SK-N-DZ (cell line): Measurements from ENCODE around the gene KCTD6.
A peak's percentile ranks its signal among the peaks of the same experiment; 100 is the strongest.
"Not testable (repeated sequence)": the region's sequence is repeated elsewhere in the genome, so short reads cannot be mapped to it uniquely, and the experiment has no call there.

Experiments used
- DNase-seq: peaks from one replicate; pipeline ENCODE4 v3.0.0-alpha.2; 2015; ENCODE audit warnings: low spot score

Gene KCTD6

GRCh38 chr3:58522759-58523425 lies 31.0 kb downstream of the KCTD6 start:
- DNase-seq: no peak

- DNase-seq: no peak
Observed at GRCh38 chr3:58524326-58524888, 32.5 kb downstream of the KCTD6 start.

DNA sequence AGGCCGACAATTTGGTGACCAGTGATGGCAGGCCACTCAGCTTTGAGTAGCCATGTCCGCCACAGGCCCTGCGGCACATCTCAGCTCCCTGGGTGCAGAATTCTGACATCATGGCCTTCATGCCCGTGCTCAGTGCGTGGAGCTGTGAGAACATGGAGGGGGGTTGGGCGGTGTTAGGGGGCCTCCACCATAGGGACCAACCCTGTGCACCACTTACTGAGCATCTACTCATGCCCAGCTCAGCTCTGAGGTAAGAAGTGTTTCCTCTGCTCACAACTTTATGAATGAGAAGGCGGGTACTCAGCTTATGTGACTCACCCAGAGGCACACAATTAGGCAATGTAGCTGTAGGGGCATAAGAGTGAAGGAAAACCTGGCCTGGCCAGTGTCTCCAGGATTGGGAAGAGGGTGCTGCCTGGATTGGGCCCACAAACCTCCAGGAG lies 34.6 kb downstream of the KCTD6 start:
- no peak for DNase-seq

DNA sequence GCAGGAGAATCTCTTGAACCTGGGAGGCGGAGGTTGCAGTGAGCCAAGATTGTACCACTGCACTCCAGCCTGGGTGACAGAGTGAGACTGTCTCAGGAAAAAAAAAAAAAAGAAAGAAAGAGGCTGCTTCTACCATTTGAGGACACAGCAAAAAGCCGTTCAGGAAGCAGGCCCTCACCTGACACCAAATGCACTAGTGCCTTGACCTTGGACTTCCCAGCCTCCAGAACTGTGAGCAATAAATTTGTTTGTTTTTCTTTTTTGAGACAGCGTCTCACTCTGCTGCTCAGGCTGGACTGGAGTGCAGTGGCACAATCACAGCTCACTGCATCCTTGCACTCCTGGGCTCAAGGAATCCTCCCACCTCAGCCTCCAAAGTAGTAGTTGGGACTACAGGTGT lies 35.5 kb downstream of the KCTD6 start:
- DNase-seq: not testable (repeated sequence)

- DNase-seq: no peak
Observed at GRCh38 chr3:58528629-58529028, 36.7 kb downstream of the KCTD6 start.

DNA sequence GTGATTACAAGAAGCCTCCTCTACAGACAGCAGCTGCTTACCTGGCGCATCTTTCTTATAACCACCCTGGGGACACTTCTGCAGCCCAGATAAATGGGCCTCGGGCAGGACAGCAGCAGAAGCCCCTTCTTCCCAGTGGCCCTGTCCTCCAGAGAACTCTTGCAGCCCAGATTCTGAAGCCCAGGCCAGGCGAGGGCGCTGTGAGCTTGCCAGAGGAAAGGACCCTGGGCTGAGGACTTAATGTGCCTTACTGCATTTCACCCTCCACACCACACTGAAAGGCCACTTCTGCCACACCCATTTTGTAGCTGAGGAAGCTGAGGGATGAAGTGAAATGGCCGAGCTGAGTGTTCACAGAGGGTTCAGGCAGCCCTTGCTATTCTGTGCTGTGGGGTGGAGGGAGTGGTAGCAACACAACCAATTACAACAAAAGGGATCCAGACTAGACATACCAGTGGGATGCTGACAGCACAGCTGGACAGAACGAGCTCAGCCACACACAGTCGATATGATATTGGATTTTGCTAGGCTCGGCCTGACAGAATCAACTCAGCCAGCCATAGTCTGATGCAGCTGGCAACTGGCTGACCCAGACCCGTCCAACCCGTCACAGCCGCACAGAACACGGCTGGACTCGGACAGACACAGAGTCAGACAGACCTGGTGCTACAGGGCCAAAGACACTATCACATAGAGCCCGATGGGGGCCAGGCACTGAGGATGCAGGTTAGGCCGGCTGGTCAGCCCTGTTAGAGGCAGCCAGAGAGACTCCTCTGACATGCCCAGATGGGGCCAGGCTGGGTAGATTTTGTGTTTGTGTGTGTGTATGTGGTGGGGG lies 37.8 kb downstream of the KCTD6 start:
- peak; percentile 63 for DNase-seq

- DNase-seq: no peak
Observed at GRCh38 chr3:58530354-58530865, 38.5 kb downstream of the KCTD6 start.

GRCh38 chr3:58531555-58531954 lies 39.7 kb downstream of the KCTD6 start:
- DNase-seq: no peak

- no peak for DNase-seq
Observed at GRCh38 chr3:58531956-58532355, 40.1 kb downstream of the KCTD6 start.

DNA sequence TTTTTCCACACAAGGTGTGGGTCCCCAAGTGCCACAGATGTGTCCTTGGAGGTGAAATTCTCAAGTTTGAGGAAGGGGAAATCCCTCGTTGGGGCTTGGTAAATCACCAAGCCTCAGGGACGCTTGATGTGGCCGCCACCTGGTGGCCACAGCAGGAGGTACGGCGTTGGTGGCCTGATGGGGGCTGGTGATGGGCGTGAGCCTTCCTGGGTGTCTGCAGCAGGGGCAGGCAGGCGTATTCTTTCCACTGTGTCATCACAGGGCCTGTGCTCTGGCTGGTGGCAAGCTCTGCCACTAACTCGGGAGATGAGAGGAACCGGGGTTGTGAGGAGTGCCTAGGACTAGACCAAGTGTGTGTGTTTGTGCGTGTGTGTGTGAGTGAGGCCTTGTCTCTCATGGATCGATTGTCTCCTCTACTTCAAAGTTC lies 40.9 kb downstream of the KCTD6 start:
- peak; percentile 75 for DNase-seq

DNA sequence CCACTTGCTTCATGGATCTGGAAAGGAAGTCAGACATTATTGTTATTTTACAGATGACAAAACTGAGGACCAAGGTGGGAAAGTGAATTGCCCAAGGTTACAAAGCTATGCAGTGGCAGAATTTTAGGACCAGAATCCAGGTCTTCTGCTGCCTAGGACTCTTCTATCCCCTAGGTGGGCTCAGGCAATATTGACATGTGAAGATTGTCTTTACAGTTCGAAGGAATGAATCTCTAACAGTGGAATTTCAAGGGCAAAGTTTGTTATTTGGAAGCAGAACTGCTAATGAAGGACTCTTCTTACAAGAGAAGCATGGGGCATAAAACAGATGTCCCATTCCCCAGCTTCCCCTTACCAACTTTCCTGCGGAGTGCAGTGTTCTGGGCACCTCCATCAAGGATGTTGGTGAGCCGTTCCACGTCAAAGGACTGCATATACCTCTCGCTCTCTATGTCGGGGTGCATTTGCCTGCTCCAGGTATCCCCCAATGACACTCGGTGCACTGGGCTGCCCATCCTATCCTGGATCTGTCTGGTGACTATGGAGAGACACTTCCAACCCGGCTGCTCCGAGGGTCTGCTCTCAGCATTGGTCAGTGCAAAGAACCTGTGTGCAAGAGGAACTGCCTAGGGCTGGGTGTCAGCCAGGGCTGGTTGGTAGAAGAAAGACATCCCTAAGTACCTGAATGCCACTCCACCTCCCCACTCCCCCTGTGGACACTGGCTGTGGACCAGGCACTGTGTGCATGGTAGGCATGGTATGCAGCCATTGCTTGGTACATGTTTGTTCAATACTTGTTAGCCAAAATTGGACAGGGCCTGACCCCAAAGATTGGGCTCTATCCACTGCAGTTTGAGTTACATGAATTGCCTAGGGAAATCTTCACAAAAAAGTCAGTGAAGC lies 42.9 kb downstream of the KCTD6 start:
- no peak for DNase-seq

- DNase-seq: no peak
Observed at GRCh38 chr3:58535531-58536500, 43.9 kb downstream of the KCTD6 start.

DNA sequence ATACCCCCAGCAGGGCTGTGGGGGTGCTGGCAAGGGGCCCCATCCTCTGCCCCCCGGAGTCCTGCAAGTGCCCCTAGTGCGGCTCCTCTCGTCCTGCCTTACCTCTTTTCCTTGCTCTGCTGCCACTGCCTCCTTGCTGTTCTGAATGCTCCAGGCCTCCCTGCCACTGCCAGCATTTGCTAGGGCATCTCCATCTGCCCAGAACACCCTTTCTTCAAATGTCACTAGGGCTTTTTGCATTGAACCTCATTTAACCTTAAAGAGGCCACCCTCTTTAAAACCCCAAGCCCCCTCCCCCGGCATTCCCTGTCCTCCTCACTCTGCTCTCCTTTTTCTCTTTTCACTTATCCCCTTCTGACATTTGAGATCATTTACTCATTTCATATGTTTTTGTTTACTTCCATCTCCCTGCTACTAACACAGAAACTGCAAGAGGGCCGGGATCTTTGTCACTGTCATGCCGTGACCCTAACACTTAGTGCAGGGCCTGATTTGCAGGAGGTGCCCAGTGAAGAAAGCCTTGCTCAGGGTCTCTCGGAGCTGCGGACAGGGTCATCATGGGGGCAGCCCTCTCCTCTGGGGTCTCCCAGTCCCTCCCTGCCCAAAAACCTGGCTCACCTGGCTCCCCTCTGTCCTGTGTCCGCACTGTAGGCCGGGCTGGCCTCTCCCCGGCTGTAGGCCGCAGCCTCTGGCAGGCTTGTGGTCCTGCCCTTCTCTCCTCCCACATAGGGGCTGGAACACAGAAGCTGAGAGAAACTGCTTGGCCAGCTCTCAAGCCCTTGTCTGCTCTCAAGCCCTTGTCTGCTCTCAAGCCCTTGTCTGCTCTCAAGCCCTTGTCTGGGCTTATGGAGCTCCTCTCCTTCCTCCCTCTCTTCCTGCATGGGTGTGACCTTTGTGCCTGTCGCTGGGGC lies 44.9 kb downstream of the KCTD6 start, which contains the start of gene ACOX2:
ACOX2 (minus strand) TSS at position 690 of the 911 bp plus-strand sequence. CDS start 2,084 bp downstream, outside the sequence.
- DNase-seq: no peak

- DNase-seq: no peak
Observed at GRCh38 chr3:58537412-58538301, 45.8 kb downstream of the KCTD6 start.

DNA sequence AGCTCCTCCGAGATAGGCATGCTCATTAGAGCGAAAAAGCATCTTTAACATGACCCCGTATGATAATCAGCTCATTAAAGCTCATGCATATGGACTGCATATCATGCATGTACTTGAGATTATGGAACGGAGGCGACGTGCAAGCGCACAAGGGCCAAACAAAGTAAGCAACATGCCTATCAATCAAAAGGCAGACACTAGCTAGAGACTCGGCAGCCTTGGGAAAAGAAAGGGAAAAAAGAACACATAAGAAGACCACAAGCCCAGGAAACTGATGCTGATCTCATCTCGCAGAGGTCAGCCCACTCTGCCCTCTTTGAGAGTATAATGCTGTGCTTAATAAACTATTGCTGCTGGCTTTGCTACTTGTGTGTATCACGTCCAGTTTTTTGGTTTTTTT lies 47.7 kb downstream of the KCTD6 start:
- DNase-seq: no peak

- no peak for DNase-seq
Observed at GRCh38 chr3:58540176-58540858, 48.4 kb downstream of the KCTD6 start.

- DNase-seq: no peak
Observed at GRCh38 chr3:58544541-58544940, 52.6 kb downstream of the KCTD6 start.
